SIG-M5 treated with dmso at 0.1 percent for 504 hours (cell line): ENCODE data around the gene RIMKLA.

Experiments used
- DNase-seq: peaks from one replicate; lab custom pipeline; 2025; ENCODE audit not compliant: unreplicated experiment; lab: John Stamatoyannopoulos, UW

The RIMKLA gene

GRCh38 chr1:42380586-42381279, at the start of gene RIMKLA:
RIMKLA (plus strand) TSS chr1:42380792; CDS start chr1:42380935, 143 bp downstream.
- DNase-seq = peak; percentile 11

- no peak for DNase-seq
Measured at GRCh38 chr1:42332877-42333276, 47.7 kb upstream of the RIMKLA start.

GRCh38 chr1:42333662-42334239, 46.8 kb upstream of the RIMKLA start:
- peak; percentile 17 for DNase-seq

GRCh38 chr1:42334240-42335049, 46.1 kb upstream of the RIMKLA start:
- peak; percentile 18 for DNase-seq

- DNase-seq = peak; percentile 76
Measured at GRCh38 chr1:42335050-42335808, 45.4 kb upstream of the RIMKLA start, which contains the start of gene FOXJ3. FOXJ3 (minus strand) TSS chr1:42335235; CDS start chr1:42311093, 24,142 bp downstream.

GRCh38 chr1:42335809-42336518, 44.6 kb upstream of the RIMKLA start:
- DNase-seq = peak; percentile 27

GRCh38 chr1:42336978-42337377, 43.6 kb upstream of the RIMKLA start:
- DNase-seq = no peak

GRCh38 chr1:42340093-42340492, 40.5 kb upstream of the RIMKLA start:
- peak; percentile 56 for DNase-seq

- no peak for DNase-seq
Measured at GRCh38 chr1:42340901-42341300, 39.7 kb upstream of the RIMKLA start.

- no peak for DNase-seq
Measured at GRCh38 chr1:42343049-42343448, 37.5 kb upstream of the RIMKLA start.

GRCh38 chr1:42348498-42348897, 32.1 kb upstream of the RIMKLA start:
- DNase-seq = no peak

- DNase-seq = no peak
Measured at GRCh38 chr1:42350086-42350485, 30.5 kb upstream of the RIMKLA start.

GRCh38 chr1:42358791-42359190, 21.8 kb upstream of the RIMKLA start:
- DNase-seq = no peak

GRCh38 chr1:42359466-42359865, 21.1 kb upstream of the RIMKLA start:
- no peak for DNase-seq

- no peak for DNase-seq
Measured at GRCh38 chr1:42364089-42364488, 16.5 kb upstream of the RIMKLA start.

- no peak for DNase-seq
Measured at GRCh38 chr1:42364542-42364941, 16.1 kb upstream of the RIMKLA start.

GRCh38 chr1:42365118-42365517, 15.5 kb upstream of the RIMKLA start:
- DNase-seq = no peak

- DNase-seq = no peak
Measured at GRCh38 chr1:42368096-42368795, 12.3 kb upstream of the RIMKLA start.

GRCh38 chr1:42369471-42369870, 11.1 kb upstream of the RIMKLA start:
- no peak for DNase-seq
